Thymus (tissue), 11 donors: ENCODE data around the gene RTF1. TPM values are rescaled to one million over a fixed set of nuclear protein-coding genes. Genes with fewer than 3 reads are reported as not detected.

ENCODE experiments used
- DNase-seq, 9 donors: peaks; one replicate each; pipeline ENCODE4 v3.0.0-alpha.2; 2013; ENCODE audit warnings: low spot score in 9 of 9, low read depth in 6 of 9, missing footprints in 1 of 9
- H3K27ac ChIP-seq, 2 donors: one replicate each; pipeline ENCODE4 v1.5.1; 2013; ENCODE audit warnings: control low read depth in 1 of 2, low read depth in 1 of 2, low read length in 1 of 2, mild to moderate bottlenecking in 1 of 2, moderate library complexity in 1 of 2
- H3K27me3 ChIP-seq, 2 donors: one replicate each; pipeline ENCODE4 v1.5.1; 2013; ENCODE audit warnings: low read length in 1 of 2; ENCODE audit not compliant: control insufficient read depth in 2 of 2, insufficient read depth in 1 of 2
- H3K36me3 ChIP-seq, 2 donors: one replicate each; pipeline ENCODE4 v1.5.1; 2013; ENCODE audit warnings: low read length in 1 of 2, mild to moderate bottlenecking in 1 of 2, moderate library complexity in 1 of 2; ENCODE audit not compliant: control insufficient read depth in 2 of 2, insufficient read depth in 2 of 2
- H3K4me1 ChIP-seq, 2 donors: one replicate each; pipeline ENCODE4 v1.5.1; 2013; ENCODE audit warnings: low read length in 2 of 2; ENCODE audit not compliant: control insufficient read depth in 2 of 2, insufficient read depth in 2 of 2
- H3K4me3 ChIP-seq, 2 donors: one replicate each; pipeline ENCODE4 v1.5.1; 2013; ENCODE audit warnings: low read length in 2 of 2, control low read depth in 1 of 2, mild to moderate bottlenecking in 1 of 2
- H3K9me3 ChIP-seq, 2 donors: one replicate each; pipeline ENCODE4 v1.5.1; 2013; ENCODE audit warnings: low read length in 1 of 2, mild to moderate bottlenecking in 1 of 2; ENCODE audit not compliant: control insufficient read depth in 2 of 2, insufficient read depth in 1 of 2
- WGBS: extraction: QIAGEN DNeasy Blood & Tissue Kit; methylation state at CpG from one replicate; pipeline ENCODE4 v1.1.7; 2013; 5-methylcytosine and 5-hydroxymethylcytosine counted together
- polyA plus RNA-seq: library from polyadenylated mRNA; stranded (reverse); fragments of 200-250 nt; gene quantifications from one replicate; pipeline ENCODE4 v1.2.3, GENCODE V29; 2013
- total RNA-seq: library from RNA; stranded (reverse); fragments of 120-200 nt; gene quantifications from one replicate; pipeline ENCODE4 v1.2.4, GENCODE V29; 2013
- donor health status: healthy.

RTF1 gene
- total and polyA plus RNA-seq, 2 donors: 15.3 to 19.0 TPM

DNA sequence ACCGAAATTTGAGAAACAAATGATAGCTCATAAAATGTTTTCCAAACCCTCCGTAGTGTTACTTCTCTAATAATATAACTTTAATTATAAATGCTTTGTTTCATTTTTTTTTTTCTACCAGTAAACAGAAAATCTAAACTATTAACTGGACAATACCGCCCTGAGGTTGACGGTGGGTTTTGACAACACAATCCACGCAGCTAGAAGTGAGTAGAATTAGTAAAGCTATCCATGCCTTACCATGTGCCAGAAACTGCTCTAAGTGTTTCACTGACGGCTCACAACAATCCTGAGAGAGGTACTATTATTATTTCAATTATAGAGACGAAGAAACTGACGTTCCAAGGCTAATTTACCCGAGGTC, 15.0 kb upstream of the RTF1 start:
- no peaks in the 10 kb centered on the region for H3K27me3 ChIP-seq
- no peak for DNase-seq
- no peaks in the 10 kb centered on the region for H3K9me3 ChIP-seq
- H3K4me1 ChIP-seq: peaks cover 9 to 11% of the 10 kb centered on the region in 2 donors
- peak overlapping the region; percentile 93 to 96 for H3K4me3 ChIP-seq
- H3K27ac ChIP-seq: peak overlapping the region; percentile 89 to 94
- H3K36me3 ChIP-seq: peaks cover 0 to 1% of the 10 kb centered on the region in 2 donors
- WGBS: 8% methylated on average over 9 of the region's 9 CpGs

DNA sequence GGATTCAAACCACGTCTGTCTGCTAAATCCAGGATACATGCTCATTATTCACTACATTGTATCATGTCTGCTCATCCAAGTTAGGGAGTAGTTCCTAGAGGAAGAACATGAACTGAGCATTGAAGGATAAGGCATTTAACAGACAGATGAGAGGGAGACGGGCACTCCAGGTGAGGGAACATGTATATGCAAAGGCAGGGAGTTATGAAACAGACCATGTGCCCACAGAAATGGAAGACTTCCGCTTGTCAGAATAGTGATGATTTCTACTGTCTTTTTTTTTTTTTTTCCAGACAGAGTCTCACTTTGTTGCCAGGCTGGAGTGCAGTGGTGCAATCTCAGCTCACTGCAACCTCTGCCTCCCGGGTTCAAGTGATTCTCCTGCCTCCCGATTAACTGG, 9.6 kb upstream of the RTF1 start:
- Histone ChIP-seq H3K4me3 (no peak overlapping the region), H3K27ac (no peak overlapping the region), H3K27me3 (no peaks in the 10 kb centered on the region), H3K36me3 (no peaks in the 10 kb centered on the region), H3K4me1 (peaks cover 3 to 5% of the 10 kb centered on the region in 2 donors), H3K9me3 (no peaks in the 10 kb centered on the region)
- DNase-seq: no peak
- 95% methylated on average over 5 of the region's 5 CpGs for WGBS

DNA sequence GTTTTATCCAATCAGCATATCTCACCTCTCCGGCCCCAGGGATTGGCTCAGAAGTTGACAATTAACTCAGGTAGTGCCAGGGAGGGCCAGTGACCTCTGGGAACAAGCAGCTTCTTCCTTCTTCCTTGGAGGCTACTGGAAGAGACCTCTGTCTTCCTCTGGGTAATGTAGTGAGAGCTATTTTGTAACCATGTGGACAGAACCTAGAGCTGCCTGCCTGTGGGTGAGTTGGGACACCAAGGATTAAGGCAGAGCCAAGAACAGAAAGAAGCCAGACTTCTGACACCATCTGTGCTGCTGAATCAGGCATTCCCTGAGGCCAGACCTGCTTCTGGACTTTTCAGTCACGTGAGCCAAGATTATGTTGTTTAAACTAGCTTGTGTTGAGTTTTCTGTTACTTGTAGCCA, 8.7 kb upstream of the RTF1 start:
- WGBS: 96% methylated on average over 2 of the region's 2 CpGs

DNA sequence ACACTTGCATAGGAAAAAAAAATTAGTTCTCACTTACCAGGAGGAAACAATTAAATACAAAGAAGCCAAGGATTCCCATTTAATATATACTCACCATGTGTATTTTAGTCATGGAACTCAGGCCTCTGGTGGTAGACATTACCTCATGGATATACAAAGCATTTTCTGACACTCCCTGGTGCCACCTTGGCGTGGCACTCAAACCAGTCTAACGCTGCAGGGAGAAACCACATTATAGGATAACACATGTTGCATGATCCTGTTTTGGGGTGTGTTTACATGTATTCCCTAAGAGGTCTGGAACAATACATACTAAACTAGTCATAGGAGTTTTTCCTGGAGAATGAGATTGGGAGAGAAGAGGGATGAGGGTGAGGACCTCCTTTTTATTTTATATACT, 5.9 kb upstream of the RTF1 start:
- Histone ChIP-seq H3K4me1 (peaks cover under 1 to 2% of the 10 kb centered on the region in 2 donors), H3K4me3 (no peak overlapping the region), H3K27me3 (no peaks in the 10 kb centered on the region), H3K27ac (no peak overlapping the region), H3K36me3 (no peaks in the 10 kb centered on the region), H3K9me3 (no peaks in the 10 kb centered on the region)
- 87% methylated on average over 2 of the region's 2 CpGs for WGBS
- DNase-seq: no peak

More for the DNA sequence above, 8.7 kb upstream of the RTF1 start:
- no peak for DNase-seq
- Histone ChIP-seq H3K4me1 (no peaks in the 10 kb centered on the region), H3K36me3 (no peaks in the 10 kb centered on the region), H3K27me3 (no peaks in the 10 kb centered on the region), H3K4me3 (no peak overlapping the region), H3K27ac (no peak overlapping the region), H3K9me3 (no peaks in the 10 kb centered on the region)

DNA sequence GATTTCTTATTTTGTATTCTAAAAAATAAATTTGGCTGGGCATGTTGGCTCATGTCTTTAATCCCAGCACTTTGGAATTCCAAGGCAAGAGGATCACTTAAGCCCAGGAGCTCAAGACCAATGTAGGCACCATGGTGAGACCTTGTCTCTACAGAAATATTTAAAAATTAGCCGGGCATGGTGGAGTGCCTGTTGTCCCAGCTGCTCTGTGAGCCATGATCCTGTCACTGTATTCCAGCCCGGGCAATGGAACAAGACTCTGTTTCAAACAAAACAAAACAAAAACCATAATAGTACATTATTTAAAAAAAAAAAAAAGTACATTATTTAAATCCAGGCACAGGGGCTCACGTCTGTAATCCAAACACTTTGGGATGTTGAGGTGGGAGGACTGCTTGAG, 5.5 kb upstream of the RTF1 start:
- Histone ChIP-seq H3K36me3 (no peaks in the 10 kb centered on the region), H3K27me3 (no peaks in the 10 kb centered on the region), H3K4me3 (no peak overlapping the region), H3K4me1 (peaks cover 2 to 6% of the 10 kb centered on the region in 2 donors), H3K9me3 (no peaks in the 10 kb centered on the region), H3K27ac (no peak overlapping the region)
- 96% methylated on average over 3 of the region's 3 CpGs for WGBS
- no peak for DNase-seq

DNA sequence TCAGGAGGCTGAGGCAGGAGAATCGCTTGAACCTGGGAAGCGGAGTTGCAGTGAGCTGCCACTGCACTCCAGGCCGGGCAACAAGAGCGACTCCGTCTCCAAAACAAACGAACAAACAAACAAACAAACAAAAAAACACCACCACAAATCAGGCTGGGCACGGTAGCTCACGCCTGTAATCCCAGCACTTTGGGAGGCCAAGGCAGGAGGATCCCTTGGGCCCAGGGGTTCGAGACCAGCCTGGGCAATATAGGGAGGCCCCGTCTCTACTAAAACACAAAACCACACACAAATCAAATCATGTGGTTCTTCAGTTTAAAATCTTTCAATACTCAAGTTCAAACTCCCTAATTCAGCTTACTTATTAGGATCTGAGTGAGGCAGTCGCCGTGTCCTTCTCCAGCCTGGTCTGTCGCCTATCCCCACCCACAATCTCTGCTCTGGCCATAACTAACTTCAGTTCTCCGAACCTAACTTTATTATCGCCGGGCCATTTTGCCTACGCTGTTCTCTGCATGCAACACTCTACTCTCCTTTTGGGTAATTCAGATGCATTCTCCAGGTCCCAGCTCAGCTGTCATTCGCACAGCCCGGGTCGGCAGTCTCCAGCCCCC, 660 bp upstream of the RTF1 start:
- 37% methylated on average over 20 of the region's 20 CpGs for WGBS
- Histone ChIP-seq H3K27ac (peak overlapping the region; percentile 79 to 92), H3K27me3 (no peaks in the 10 kb centered on the region), H3K36me3 (no peaks in the 10 kb centered on the region), H3K4me1 (peaks cover 9 to 18% of the 10 kb centered on the region in 2 donors), H3K9me3 (no peaks in the 10 kb centered on the region), H3K4me3 (peak overlapping the region; percentile 68 to 98)
- DNase-seq: peak in 1 of 9 donors; percentile 23

DNA sequence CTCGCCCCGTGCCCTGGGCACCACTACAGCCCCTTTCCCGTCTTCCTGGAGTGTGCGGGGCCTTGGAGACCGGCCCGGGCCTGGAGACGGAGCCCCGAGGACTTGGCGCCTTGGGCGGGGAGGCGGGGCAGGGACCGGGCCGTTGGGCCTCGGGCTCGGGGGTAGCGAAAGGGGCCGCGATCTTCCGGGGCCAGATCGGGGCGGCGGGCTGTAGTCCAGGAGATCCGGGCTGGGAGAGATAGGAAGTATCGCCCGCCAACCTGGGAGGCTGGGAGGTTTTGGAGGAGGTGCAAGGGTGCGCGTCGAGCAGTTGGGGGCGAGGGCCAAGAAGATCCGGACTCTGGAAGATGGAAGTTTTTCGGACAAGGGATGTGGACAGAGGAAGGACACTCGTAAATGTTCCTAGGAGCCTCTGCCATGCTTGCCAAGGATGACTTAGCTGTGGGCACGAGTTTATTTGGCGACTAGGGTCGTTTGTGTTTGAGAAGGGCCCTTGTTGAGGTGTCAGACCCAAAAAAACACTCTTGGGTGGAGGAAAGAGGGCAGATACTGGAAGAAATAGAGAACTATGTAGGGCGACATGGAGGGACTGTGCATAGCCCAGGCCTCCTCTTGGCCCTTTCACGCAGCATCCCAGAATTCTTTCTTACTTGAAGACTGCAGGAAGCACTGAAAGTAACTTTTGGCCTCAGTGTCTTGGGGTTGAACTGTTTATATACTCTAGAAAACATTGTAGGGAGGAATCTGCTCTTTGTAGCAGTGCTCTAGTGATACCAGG, 712 bp downstream of the RTF1 start:
- peak in 4 of 9 donors; percentile 12 to 39 (median 12) for DNase-seq
- Histone ChIP-seq H3K27ac (peak overlapping the region; percentile 50 to 85), H3K9me3 (no peaks in the 10 kb centered on the region), H3K27me3 (no peaks in the 10 kb centered on the region), H3K4me1 (peaks cover 9 to 18% of the 10 kb centered on the region in 2 donors), H3K36me3 (no peaks in the 10 kb centered on the region), H3K4me3 (peak overlapping the region; percentile 80 to 98)
- 2% methylated on average over 37 of the region's 37 CpGs for WGBS

DNA sequence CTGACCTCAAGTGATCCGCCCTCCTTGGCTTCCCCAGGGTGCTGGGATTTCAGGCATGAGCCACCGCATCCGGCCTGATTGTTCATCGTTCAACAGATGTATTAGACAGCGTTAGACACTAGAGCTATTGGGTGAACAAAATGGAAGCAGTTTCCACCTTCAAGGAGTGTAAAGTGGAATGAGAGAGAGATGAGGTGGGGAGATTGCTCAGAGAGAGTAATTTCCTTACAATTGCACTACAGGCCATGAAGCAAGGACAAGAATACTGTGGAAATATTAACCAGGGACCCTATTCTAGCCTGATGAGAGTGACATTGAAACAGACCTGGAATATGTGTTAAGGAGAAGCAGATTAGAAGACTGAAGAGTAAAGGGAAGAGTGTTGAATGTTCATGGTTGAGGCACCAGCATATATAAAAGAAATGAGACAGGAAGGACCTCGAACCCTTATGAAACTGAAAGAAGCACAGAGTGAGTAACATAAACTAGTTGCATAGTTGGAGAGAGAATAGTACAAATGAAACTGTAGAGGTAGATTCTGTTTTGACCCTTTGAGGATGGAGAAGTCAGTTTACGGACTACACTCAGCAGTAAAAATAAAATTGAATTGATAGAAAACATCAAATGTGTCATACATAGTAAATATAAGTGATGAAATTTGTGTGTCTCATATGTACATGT, 7.2 kb downstream of the RTF1 start:
- no peak for DNase-seq
- Histone ChIP-seq H3K9me3 (no peaks in the 10 kb centered on the region), H3K4me1 (peaks cover 0 to 2% of the 10 kb centered on the region in 2 donors), H3K4me3 (no peak overlapping the region), H3K36me3 (no peaks in the 10 kb centered on the region), H3K27me3 (no peaks in the 10 kb centered on the region), H3K27ac (no peak overlapping the region)
- 97% methylated on average over 7 of the region's 7 CpGs for WGBS

DNA sequence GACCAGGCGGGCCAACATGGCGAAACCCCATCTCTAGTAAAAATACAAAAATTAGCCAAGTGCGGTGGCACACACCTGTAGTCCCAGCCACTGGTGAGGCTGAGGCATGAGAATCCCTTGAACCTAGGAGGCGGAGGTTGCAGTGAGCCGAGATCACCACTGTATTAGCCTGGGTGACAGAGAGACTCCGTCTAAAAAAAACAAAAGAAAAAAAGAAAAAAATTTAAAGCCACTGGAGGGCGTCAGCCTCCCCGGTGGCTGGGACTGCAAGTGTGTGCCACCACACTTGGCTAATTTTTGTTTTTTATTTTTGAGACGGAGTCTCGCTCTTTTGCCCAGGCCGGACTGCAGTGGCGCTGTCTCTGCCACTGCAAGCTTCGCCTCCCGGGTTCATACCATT, 7.9 kb downstream of the RTF1 start:
- no peaks in the 10 kb centered on the region for H3K36me3 ChIP-seq
- no peak overlapping the region for H3K27ac ChIP-seq
- WGBS: 98% methylated on average over 14 of the region's 14 CpGs

More for the DNA sequence above, 7.9 kb downstream of the RTF1 start:
- no peak for DNase-seq
- no peak overlapping the region for H3K4me3 ChIP-seq
- peaks cover 0 to 2% of the 10 kb centered on the region in 2 donors for H3K4me1 ChIP-seq
- H3K27me3 ChIP-seq: no peaks in the 10 kb centered on the region
- no peaks in the 10 kb centered on the region for H3K9me3 ChIP-seq
